ENCODE measurements around the gene LRRFIP1.
"Not testable (repeated sequence)": the region's sequence is repeated elsewhere in the genome, so short reads cannot be mapped to it uniquely, and the experiment has no call there.

The LRRFIP1 gene

DNA sequence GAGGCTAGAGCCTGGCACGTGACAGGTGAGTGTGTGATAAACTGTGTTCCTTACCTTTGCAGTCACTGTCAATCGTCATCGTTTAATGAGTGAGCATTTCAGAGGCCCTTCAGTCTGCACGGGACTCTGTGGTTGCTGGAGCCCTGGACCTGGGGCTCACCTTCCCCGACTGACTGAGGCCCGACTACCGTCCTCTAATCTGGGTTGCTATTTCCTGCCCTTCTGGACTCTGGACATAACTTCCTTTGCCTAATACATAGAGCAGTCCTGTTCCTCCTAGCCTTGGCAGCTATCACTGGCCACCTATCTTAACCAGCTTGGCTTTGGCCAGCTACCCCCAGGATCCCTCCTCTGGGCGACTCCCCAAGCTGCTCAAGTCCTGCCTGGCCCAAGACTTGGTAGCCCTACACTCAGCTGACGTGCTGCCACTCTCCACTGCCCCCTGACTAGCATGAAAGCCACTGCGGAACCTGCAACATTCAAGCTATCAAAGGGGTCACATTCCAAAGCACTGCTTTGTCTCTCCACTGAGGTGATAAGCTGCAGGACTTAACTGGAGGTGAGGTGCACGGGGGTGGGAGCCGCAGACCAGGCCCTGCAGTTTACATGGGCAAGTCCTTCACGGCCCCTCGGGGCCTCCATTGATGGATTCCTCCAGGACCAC, 25.8 kb upstream of the LRRFIP1 start:
- H3K9me3 ChIP-seq (ENCODE audit: control insufficient read depth, low read length): no peaks in the 10 kb centered on the region
- H3K4me3 ChIP-seq (ENCODE audit: low read length): no peak overlapping the region
- no peaks in the 10 kb centered on the region for H3K36me3 ChIP-seq (ENCODE audit: control insufficient read depth, insufficient read depth, low read length)
- peaks cover 15% of the 10 kb centered on the region for H3K4me1 ChIP-seq (ENCODE audit: control insufficient read depth, insufficient read depth, low read length)
- no peaks in the 10 kb centered on the region for H3K27me3 ChIP-seq (ENCODE audit: control insufficient read depth, insufficient read depth, low read length)
- no peak overlapping the region for H3K9ac ChIP-seq (ENCODE audit: low read length)

DNA sequence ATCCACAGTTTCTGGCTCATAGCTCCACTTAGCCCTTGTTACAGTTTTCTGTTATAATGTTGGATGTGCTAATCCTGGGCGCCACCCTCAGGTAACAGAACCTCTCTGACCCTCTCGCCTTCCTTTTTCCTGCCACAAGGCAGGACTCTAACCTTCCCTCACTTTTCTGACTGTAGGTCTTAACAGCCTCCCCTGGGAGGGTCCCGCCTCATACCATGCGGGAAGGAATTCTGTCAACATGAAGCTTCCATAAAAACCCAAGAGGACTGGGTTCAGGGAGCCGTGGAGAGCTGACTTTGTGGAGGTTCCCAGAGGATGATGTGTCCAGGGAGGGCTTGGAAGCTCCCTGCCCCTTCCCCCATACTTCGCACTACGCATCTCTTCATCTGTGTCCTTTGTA, 25.0 kb upstream of the LRRFIP1 start:
- Histone ChIP-seq H3K27me3 (ENCODE audit: control insufficient read depth, insufficient read depth, low read length) (no peaks in the 10 kb centered on the region), H3K4me1 (ENCODE audit: control insufficient read depth, insufficient read depth, low read length) (peaks cover 15% of the 10 kb centered on the region)

DNA sequence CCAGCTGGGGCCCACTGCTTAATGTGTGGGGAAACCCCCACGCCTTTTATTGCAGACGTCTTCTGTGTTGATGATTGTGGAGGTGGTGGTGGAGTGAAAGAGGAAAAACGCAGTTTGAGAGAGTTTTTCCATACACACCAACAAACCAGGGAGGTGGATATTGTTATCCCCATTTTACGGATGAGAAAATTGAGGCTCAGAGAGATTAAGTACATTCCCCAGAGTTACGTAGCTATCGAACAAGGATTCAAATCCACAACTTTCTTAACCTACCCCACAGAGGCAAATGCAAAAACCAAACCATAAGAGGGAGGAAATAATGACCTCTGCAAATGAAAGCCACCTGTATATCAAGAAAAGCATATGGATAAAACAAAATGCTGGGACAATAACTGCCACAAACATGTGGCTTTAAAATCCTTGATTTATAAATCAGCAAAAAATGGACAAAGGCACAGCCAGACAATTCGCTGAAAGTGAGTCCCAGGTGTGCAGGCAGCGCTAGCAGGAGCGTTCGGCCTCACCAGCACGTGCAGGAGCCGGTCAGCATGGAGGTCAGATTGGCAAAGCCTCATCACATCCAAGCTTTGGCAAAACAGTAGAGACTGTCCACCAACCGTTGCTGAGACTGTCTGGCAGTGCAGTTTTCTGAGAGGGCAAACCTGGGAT, 24.2 kb upstream of the LRRFIP1 start:
- H3K9me3 ChIP-seq (ENCODE audit: control insufficient read depth, low read length): no peaks in the 10 kb centered on the region
- H3K4me3 ChIP-seq (ENCODE audit: low read length): no peak overlapping the region
- no peaks in the 10 kb centered on the region for H3K36me3 ChIP-seq (ENCODE audit: control insufficient read depth, insufficient read depth, low read length)
- no peaks in the 10 kb centered on the region for H3K27me3 ChIP-seq (ENCODE audit: control insufficient read depth, insufficient read depth, low read length)
- H3K4me1 ChIP-seq (ENCODE audit: control insufficient read depth, insufficient read depth, low read length): peaks cover 15% of the 10 kb centered on the region
- no peak overlapping the region for H3K9ac ChIP-seq (ENCODE audit: low read length)

More for the DNA sequence above, 25.0 kb upstream of the LRRFIP1 start:
- no peaks in the 10 kb centered on the region for H3K9me3 ChIP-seq (ENCODE audit: control insufficient read depth, low read length)
- H3K4me3 ChIP-seq (ENCODE audit: low read length): no peak overlapping the region
- H3K36me3 ChIP-seq (ENCODE audit: control insufficient read depth, insufficient read depth, low read length): no peaks in the 10 kb centered on the region
- no peak overlapping the region for H3K9ac ChIP-seq (ENCODE audit: low read length)

DNA sequence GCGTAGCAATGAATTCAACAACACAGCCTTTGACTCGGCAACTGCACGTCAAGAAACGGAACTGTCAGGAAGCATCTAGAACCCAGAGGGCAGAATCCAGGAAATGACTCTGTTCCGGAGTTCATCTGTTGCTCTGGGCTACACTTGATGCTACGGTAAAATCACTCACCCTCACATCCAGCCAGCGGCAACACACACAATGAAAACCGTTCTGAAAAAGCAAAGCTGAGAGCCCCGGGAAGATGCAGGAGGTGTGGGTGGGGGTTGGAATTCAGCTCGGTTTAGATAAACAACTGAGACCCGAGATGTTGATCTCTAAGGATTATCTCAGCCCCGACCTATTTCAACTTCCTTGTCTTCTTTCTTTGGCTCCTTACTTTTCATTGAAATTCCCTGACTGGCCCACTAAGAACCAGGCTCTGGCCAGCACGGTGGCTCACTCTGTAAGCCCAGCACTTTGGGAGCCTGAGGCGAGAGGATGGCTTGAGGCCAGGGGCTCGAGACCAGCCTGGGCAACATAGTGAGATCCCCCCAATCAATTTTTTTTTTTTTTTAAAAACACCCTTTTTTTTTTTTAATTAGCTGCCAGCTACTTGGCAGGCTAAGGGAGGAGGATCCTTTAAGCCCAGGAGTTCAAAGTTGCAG, 23.5 kb upstream of the LRRFIP1 start:
- Histone ChIP-seq H3K27me3 (ENCODE audit: control insufficient read depth, insufficient read depth, low read length) (no peaks in the 10 kb centered on the region), H3K4me1 (ENCODE audit: control insufficient read depth, insufficient read depth, low read length) (peaks cover 15% of the 10 kb centered on the region), H3K36me3 (ENCODE audit: control insufficient read depth, insufficient read depth, low read length) (no peaks in the 10 kb centered on the region), H3K9ac (ENCODE audit: low read length) (no peak overlapping the region), H3K4me3 (ENCODE audit: low read length) (no peak overlapping the region), H3K9me3 (ENCODE audit: control insufficient read depth, low read length) (no peaks in the 10 kb centered on the region)

DNA sequence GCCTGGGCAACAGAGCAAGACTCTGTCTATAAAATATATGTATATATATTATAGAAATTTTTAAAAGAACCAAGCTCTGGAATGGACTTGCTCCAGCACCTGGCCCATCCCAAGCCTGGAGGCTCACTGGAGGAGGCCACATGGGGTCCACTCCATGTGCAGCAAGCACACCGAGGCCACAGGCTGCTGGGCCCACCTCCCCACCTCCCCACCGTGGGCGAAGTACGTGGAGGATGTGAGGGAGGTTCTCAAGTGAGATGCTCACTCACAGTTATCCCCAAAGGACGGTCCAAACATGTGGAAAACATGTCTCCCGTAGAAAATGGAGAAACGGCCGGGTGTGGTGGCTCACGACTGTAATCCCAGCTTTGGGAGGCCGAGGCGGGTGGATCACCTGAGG, 23.0 kb upstream of the LRRFIP1 start:
- Histone ChIP-seq H3K27me3 (ENCODE audit: control insufficient read depth, insufficient read depth, low read length) (no peaks in the 10 kb centered on the region), H3K4me3 (ENCODE audit: low read length) (no peak overlapping the region), H3K4me1 (ENCODE audit: control insufficient read depth, insufficient read depth, low read length) (peaks cover 15% of the 10 kb centered on the region), H3K36me3 (ENCODE audit: control insufficient read depth, insufficient read depth, low read length) (no peaks in the 10 kb centered on the region), H3K9me3 (ENCODE audit: control insufficient read depth, low read length) (no peaks in the 10 kb centered on the region), H3K9ac (ENCODE audit: low read length) (no peak overlapping the region)

DNA sequence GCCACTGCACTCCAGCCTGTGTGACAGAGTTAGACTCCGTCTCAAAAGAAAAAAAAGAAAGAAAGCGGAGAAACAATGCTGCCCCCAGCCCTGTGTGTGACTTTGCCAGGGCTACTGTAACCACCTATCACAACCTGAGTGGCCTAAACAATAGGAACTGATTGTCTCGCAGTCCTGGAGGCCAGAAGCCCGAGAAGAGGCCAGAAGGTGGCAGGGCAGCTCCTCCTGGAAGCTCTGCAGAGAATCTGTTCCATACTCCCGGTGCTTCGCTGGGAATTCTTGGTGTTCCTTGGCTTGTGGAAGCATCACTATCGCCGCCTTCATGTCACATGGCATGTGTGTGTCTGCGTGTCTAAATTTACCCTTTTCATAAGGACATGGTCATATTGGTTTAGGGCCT, 22.4 kb upstream of the LRRFIP1 start:
- H3K4me1 ChIP-seq (ENCODE audit: control insufficient read depth, insufficient read depth, low read length): peaks cover 12% of the 10 kb centered on the region
- no peaks in the 10 kb centered on the region for H3K9me3 ChIP-seq (ENCODE audit: control insufficient read depth, low read length)
- H3K4me3 ChIP-seq (ENCODE audit: low read length): no peak overlapping the region
- H3K27me3 ChIP-seq (ENCODE audit: control insufficient read depth, insufficient read depth, low read length): no peaks in the 10 kb centered on the region
- H3K36me3 ChIP-seq (ENCODE audit: control insufficient read depth, insufficient read depth, low read length): no peaks in the 10 kb centered on the region
- no peak overlapping the region for H3K9ac ChIP-seq (ENCODE audit: low read length)

DNA sequence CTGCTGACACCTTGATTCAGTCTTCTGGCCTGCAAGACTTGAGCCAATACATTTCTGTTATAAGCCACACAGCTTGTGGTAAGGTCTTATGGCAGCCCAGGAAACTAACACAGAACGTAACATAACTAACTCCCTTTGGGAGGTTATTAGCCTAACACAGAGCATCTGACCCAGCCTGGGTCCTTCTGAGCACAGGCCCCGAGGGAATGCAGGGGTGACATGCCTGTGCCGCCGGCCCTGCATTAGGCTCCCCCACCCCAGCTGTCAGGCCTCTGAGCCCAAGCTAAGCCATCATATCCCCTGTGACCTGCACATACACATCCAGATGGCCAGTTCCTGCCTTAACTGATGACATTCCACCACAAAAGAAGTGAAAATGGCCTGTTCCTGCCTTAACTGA, 20.9 kb upstream of the LRRFIP1 start:
- H3K27me3 ChIP-seq (ENCODE audit: control insufficient read depth, insufficient read depth, low read length); H3K4me1 ChIP-seq (ENCODE audit: control insufficient read depth, insufficient read depth, low read length); H3K9me3 ChIP-seq (ENCODE audit: control insufficient read depth, low read length); H3K9ac ChIP-seq (ENCODE audit: low read length); H3K36me3 ChIP-seq (ENCODE audit: control insufficient read depth, insufficient read depth, low read length); H3K4me3 ChIP-seq (ENCODE audit: low read length): not testable (repeated sequence)

DNA sequence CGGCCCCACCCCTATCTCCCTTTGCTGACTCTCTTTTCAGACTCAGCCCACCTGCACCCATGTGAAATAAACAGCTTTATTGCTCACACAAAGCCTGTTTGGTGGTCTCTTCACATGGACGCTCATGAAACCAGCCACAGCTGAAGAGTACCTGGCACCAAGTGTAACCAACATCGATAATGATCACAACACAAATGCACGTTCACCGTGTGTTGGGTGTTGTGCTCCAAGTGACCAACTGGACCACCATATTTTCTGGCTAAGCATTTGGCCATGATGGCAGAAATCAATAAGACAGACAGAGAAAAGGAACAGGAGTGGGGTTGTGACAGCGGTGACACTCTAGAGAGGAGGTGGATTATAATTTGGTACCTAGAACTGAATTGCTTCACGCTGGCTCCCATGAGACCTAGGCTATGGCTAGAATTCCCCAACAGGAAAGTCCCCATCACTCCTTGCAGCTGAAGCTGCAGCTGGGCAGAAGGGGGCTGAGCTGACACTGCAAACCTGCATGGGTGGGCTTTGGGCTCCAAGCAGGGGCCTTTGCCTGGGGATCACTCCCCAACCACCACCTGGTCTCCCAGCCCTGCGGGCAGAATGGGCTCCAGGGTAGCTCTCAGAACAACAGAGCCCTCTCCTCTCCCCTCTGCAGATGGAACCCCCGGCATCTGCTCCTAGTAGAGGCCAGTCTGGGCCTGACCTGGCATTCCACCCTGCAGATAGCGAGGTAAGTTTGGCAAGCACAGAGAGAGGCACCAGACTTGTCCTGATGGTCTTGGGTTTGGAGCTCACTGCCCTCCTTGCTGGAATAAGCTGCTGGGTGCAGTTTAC, 14.6 kb upstream of the LRRFIP1 start:
- Histone ChIP-seq H3K4me3 (ENCODE audit: low read length) (no peak overlapping the region), H3K9me3 (ENCODE audit: control insufficient read depth, low read length) (no peaks in the 10 kb centered on the region), H3K9ac (ENCODE audit: low read length) (no peak overlapping the region), H3K4me1 (ENCODE audit: control insufficient read depth, insufficient read depth, low read length) (no peaks in the 10 kb centered on the region), H3K27me3 (ENCODE audit: control insufficient read depth, insufficient read depth, low read length) (no peaks in the 10 kb centered on the region), H3K36me3 (ENCODE audit: control insufficient read depth, insufficient read depth, low read length) (no peaks in the 10 kb centered on the region)

DNA sequence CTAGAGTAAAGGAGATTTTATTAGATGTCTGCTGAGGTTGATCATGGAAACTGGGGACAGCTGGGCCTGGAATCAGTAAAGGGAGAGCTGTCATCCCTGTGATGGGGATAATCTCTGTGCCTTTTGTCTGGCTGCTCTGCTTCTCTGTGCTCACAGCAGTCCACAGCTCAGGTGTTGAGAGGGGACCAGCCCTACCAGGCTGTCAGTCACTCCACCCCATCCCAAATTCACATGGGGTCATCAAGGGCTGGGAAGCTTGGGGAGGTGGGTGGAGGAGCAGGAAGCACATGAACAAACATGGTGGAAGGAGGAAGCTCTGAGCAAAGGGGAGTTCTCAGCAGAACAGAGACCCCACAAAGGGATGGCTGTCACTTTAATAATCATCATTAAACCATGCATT, 13.7 kb upstream of the LRRFIP1 start:
- H3K4me3 ChIP-seq (ENCODE audit: low read length): no peak overlapping the region
- no peaks in the 10 kb centered on the region for H3K27me3 ChIP-seq (ENCODE audit: control insufficient read depth, insufficient read depth, low read length)
- no peaks in the 10 kb centered on the region for H3K4me1 ChIP-seq (ENCODE audit: control insufficient read depth, insufficient read depth, low read length)
- no peaks in the 10 kb centered on the region for H3K36me3 ChIP-seq (ENCODE audit: control insufficient read depth, insufficient read depth, low read length)
- no peak overlapping the region for H3K9ac ChIP-seq (ENCODE audit: low read length)
- no peaks in the 10 kb centered on the region for H3K9me3 ChIP-seq (ENCODE audit: control insufficient read depth, low read length)

DNA sequence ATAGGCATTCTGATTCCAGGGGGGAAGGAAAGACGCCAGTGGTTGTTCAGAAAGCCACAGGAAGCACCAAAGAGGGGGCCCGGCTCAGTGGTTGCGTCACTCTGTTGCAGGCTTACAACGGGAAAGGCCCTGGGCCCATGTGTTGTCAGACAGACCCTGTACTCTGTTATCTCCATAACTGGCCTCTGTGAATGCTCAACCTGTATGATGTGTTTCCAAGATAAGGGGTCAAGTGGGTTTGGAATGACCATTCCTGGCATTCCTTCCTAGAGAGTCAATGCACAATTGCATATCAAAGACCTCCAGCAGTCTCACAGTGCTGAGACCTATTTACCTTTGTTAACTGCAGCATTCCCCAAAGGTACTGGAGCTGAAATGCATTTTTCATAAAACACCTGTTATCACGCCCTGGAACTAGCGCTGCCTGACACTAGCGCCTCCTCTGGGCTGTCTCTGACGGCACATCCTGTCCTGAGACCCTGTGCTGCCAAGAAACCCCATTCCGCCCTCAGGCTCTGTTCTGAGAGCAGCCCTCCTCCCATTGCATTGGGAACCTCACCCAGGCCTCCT, 13.2 kb upstream of the LRRFIP1 start:
- H3K4me1 ChIP-seq (ENCODE audit: control insufficient read depth, insufficient read depth, low read length): no peaks in the 10 kb centered on the region
- H3K27me3 ChIP-seq (ENCODE audit: control insufficient read depth, insufficient read depth, low read length): no peaks in the 10 kb centered on the region
- H3K9ac ChIP-seq (ENCODE audit: low read length): no peak overlapping the region
- H3K36me3 ChIP-seq (ENCODE audit: control insufficient read depth, insufficient read depth, low read length): no peaks in the 10 kb centered on the region
- H3K9me3 ChIP-seq (ENCODE audit: control insufficient read depth, low read length): no peaks in the 10 kb centered on the region
- no peak overlapping the region for H3K4me3 ChIP-seq (ENCODE audit: low read length)

DNA sequence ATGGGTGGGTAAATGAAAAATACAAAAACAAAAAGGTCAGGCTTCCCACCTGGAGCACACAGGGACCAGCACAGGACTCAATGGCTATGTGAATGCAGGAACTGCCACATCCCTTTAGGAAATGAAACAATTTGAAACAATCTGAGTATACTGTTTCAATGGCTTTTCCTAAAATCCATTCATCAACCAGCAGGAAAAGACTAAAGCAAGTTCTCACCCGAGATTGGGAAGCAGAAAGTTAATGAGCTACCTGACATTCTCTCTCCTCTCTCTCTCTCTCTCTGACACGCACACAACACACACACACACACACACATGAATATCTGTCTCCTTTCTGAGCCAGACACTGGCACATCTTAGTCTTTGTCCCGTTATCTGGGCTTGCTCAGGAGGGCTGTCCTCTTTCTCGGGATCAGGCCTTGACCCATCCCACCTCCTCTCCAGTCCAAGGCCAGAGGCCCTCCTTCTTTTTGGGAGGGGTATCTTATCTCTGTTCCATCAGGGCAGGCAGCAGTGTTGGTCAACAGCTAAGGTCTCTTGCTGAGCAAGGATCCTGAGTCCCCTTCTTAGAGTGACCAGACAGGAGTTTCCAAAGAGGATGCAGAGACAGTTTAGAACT, 11.6 kb upstream of the LRRFIP1 start:
- no peaks in the 10 kb centered on the region for H3K4me1 ChIP-seq (ENCODE audit: control insufficient read depth, insufficient read depth, low read length)
- no peak overlapping the region for H3K4me3 ChIP-seq (ENCODE audit: low read length)
- no peaks in the 10 kb centered on the region for H3K27me3 ChIP-seq (ENCODE audit: control insufficient read depth, insufficient read depth, low read length)
- no peaks in the 10 kb centered on the region for H3K36me3 ChIP-seq (ENCODE audit: control insufficient read depth, insufficient read depth, low read length)
- no peaks in the 10 kb centered on the region for H3K9me3 ChIP-seq (ENCODE audit: control insufficient read depth, low read length)
- H3K9ac ChIP-seq (ENCODE audit: low read length): no peak overlapping the region
